DMS114 treated with DMSO at 0.1 percent for 48 hours (cell line): ENCODE results near the gene PRG3.

Source experiments
- DNase-seq: peaks from one replicate; lab custom pipeline; 2025; ENCODE audit not compliant: unreplicated experiment; lab: John Stamatoyannopoulos, UW

The PRG3 gene

GRCh38 chr11:57391539-57391938, 10.6 kb upstream of the PRG3 start:
- no peak for DNase-seq

- DNase-seq = no peak
Measured at GRCh38 chr11:57391111-57391510, 10.2 kb upstream of the PRG3 start.

- DNase-seq = no peak
Measured at GRCh38 chr11:57390535-57390934, 9.6 kb upstream of the PRG3 start, which contains the start of gene PRG2. PRG2 (minus strand) TSS chr11:57390650; CDS start chr11:57389944, 706 bp downstream.

GRCh38 chr11:57387289-57388030, 6.5 kb upstream of the PRG3 start:
- no peak for DNase-seq

DNA sequence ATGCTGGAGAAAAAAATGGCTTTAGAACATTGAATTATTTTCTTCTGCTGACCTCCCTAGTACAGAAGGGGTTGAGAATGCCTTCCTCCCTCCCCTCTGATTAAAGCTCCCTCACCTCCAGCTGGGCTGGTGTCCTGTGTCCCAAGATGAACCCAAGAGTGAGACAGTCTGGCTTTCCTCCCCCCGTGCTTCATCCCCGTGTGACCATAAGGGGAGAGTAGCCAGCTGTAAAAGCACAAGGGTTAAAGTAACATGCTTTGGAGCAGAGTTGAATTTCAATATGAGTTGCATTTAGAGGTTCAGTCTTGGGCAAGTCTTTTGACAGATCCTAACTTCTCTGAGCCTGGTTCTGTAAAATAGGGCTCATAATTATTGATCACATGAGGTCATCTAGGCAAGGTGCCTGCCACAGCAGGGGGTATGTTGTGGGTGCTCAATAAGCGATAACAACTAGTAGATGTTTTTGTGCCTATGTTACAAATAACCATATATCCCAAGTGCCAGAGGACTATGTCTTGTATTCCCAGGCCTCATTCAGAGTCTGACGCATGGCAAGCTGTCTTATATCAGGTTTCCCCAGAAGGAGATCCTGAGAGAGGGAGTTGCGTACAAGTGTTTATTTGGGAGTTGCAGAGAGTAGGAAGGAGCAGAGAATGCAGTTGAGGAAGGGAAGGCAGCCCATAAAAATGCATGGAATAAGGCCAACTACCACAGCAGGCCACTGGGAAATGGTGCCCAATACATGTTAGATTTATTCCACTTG, 5.4 kb upstream of the PRG3 start:
- DNase-seq = no peak

- DNase-seq = no peak
Measured at GRCh38 chr11:57379732-57380131, 1.2 kb downstream of the PRG3 start.

DNA sequence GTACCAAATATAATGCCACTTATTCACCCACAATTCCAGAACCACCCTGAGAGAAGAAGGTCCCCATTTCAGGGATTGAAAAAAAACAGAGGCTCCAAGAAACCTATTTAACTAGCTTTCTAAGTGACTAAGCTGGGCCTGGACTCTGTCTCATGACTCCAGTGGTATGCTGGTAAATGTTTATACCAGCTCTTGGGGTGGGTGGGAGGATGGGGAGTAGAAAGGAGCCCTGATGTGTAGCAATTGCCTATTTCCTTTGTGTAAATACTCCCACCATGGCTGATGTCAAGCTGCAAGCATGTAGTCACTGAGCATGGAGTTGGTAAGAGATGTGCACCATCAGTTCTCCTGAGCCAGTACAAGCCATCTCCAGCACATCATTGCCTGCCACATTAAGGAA, 2.8 kb downstream of the PRG3 start:
- DNase-seq = no peak

GRCh38 chr11:57377107-57377506, 3.8 kb downstream of the PRG3 start:
- DNase-seq = no peak

DNA sequence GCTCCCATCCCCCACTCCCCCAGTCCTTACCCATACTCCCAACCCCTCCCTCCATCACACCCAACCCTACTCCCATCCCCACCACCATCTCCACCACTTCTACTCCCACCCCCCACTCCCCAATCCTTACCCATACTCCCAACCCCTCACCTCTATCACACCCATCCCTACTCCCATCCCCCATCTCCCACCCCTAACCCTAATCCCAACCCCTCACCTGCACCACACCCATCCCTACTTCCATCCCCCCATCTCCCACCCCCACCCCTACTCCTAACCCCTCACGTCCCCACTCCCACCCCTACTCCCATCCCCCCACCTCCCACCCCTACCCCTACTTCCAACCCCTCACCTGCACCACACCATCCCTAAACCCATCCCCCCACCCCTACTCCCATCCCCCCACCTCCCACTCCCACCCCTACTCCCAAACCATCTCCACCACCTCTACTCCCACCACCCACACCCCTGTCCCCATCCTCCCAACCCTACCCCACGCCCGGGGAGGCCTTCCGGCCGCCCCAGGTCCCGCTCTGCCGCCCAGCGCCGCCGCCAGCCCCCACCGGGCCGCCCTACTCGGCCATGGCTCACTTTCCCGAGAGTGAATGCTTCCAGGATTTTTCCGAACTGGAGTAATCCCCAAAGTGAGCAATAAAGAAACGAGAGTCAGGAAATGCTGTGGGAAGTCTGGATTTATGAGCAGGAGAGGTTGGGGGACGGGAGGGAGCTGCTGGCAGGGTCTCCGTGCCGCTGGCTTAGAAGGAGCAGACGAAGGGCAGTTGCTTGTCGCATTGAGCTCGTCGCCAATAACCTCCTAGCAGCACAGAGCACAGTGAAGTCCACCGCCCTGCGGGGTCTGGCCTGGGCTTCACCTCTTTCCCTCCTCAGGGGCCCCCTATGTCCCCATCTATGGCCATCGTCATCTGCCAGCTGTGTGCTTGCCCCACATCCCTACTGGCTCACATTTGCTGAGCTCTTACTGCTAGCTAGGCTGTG, 4.6 kb downstream of the PRG3 start:
- DNase-seq = no peak

DNA sequence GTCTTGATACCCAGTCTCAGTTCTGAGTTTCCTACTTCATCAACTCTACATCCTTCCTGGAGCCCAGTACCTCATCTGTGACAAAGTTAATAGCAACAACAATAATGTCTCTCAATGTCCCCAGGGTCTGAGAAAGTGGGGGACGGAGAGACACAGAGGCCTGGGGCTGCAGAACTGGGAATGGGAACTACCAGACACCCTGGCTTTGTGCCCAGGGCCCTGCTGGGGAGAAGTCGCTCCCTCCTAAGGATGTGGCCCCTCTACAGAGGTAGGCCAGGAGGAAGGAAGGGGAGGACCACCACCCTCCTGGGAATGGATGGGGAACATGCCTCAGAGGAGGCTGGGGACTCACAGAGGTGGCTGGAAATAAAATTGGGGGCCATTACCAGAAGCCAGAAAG, 5.5 kb downstream of the PRG3 start:
- no peak for DNase-seq

DNA sequence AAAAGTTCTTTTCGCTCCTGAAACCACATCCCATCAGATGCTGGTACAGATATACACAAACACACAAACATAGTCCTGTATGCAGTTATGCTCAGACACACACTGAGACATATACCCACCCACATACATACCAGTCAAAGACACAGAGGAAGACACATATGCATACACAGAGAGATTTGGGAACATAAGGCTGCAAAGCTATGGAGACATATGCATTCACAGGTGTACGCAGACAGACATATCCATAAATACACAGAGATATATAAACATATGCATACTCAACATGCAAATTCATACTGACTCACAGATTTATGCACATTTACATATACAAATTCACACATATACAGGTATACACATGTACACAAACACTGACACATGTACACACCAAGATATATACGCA, 6.0 kb downstream of the PRG3 start:
- no peak for DNase-seq

DNA sequence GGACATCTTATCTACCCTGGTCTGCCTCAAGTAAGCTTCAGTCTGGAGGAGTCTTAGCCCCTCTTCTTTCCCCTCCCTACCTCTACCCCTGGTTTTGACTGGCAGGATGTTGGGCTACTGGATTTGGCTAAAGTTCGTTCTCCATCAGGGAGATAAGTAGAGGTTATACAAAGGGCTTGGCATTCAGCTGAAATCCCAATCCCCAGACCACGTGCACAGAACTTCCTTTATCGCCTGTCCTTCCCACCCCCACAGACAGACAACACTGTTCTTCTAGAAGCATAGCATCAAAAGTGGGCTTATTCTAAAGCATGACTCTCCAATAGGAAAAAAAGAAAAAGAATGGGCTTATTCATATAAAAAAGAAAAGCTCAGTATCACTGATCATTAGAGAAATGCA, 7.8 kb downstream of the PRG3 start:
- DNase-seq = no peak

DNA sequence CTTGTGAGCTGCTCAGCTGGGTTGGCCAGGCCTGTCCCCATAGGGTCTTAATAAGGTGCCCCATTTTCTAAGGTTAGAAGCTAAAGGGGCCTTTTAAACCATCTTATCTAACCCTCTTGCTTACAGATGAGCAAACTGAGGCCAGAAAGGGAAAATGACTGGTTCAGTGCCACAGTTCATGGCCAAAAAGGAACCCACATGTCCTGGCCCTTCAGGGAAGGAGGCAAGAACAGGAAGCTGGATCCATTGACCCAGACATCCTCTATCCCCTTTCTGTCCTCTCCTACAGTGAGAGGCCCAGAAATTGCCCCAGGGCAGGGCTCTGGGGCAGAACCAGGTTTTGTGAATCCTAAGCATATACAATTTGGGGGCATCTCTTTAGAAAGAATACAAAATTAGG, 10.0 kb downstream of the PRG3 start:
- no peak for DNase-seq

GRCh38 chr11:57370251-57370650, 10.7 kb downstream of the PRG3 start:
- no peak for DNase-seq

DNA sequence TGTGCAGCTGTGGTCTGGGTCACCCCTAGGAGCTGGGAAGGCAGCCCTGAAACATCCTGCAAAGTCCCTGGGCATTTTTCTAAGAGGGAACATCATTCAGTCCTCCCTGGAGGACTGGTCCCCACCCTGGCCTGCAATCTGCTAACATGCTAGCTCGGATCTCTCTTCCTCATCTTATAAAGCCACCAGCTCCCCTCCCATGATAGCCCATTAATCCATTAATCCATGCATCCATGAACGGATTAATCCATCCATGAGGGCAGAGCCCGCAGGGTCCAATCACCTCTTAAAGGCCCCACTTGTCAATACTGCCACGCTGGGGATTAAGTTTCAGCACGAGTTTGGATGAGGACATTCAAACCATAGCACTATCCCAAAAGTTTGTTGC, 12.1 kb downstream of the PRG3 start:
- DNase-seq = no peak

DNA sequence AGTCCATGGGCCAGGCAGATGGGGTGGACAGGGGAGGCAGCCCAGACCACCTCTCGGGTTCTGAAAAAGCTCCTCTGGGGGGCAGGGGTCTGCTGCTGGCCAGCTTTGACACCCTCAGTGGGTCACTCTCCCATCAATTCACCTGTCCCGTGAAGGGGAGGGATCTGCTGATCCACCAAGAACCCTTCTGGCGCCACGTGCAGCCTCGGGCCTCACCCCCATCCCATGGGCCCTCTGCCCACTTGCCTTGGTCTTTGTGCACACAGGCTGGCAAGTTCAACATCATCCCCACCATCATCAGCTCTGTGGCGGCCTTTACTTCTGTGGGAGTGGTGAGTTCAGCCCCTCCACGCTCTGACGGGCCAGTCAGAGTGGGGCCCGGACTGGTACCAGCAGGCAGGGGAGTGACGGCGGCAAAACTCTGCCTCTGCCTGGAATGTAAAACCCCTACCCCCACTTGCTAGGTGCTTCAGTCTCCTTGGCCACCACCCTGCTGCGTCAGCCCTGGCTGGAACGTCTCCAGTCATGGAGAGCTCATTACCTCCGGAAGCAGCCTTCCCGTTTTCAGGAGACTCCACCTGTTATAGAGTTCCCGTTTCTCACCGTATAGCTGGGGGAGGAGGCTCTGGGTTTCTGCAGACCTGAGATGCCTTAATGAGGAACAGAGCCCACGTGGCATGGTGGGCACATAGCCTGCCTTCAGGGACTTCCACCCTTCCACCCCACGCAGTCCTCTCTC, 12.7 kb downstream of the PRG3 start:
- no peak for DNase-seq

- DNase-seq = no peak
Measured at GRCh38 chr11:57364851-57365660, 15.9 kb downstream of the PRG3 start.

DNA sequence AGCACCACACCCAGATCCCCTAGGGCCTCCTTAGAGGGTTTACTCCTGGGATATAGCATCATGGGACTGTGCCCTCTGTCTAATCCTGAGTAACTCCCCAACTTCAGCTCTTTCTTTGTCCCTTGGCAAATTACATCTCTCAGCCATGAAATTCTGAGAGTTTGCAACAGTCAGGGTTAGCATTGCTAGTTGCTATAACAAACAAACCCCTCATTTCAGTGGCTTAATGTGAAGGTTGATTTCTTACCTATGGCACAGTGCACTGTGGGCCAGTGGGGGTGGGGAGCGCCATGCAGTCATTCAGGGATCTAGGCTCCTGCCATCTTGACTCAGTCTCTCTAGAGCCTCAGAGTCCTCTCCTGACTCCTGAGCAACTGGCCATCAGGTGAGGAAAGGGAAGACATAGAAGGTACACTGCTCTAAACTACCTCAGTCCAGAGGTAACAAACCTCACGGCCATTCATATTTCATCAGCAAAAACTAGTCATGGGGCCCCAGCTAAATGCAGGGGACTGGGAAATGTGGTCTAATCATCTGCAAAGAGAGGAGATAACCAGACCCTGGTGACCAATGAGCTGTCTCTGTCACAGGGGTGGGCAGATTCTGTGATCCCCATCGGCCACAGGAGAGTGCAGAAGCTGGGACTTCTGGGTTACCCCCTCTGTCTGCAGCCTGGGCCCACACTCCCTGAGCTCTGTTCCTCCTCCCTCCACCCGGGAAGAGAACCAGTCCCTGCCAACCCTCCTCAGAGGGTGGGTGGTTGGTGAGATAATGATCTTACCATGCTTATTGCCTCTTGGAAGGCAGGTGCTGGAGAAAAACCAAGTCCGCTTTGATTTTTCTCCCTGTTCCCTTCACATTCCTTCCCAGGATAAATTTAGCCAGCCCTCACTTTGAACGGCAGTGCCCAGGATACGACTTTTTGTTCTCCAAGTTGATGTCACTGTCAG, 17.5 kb downstream of the PRG3 start:
- no peak for DNase-seq

DNA sequence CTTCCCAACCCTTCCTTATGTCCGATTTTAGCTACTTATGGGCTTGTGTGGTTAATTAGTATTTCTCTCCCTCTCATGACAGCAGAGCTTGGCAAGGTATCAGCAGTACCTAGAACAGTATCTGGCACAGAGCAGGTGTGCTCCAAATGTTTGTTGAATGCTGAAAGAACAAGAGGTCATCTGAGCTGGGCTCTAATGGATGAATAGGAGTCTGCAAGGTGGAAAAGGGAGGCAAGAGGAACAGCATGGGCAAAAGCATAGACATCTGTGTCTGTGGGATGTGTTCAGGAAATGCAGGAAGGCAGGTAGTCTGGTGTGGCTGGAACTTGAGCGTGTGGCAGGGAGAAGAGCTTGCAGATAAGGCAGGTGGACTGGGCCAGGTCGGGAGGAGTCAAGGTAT, 19.0 kb downstream of the PRG3 start:
- DNase-seq = no peak
